Keratinocyte (primary cell): Measurements from ENCODE around the gene ALS2. TPM values are rescaled to one million over a fixed set of nuclear protein-coding genes. Genes with fewer than 3 reads are reported as not detected.

Experiments
- DNase-seq: peaks from one replicate; pipeline ENCODE4 v3.0.0-alpha.2; 2011; ENCODE audit warnings: low read depth, missing footprints, low spot score
- FAIRE-seq: peaks from 2 replicates; lab custom pipeline; 2011; peaks lifted over from hg19 to GRCh38; lab: Jason Lieb, UNC
- H2AFZ ChIP-seq: 2 replicates; pipeline ENCODE4 v1.6.0; 2012; ENCODE audit warnings: low read length, control low read depth, inconsistent platforms; ENCODE audit not compliant: control insufficient read depth
- H3K27ac ChIP-seq: 2 replicates; pipeline ENCODE4 v1.5.1; 2011; ENCODE audit warnings: low read length; ENCODE audit not compliant: control insufficient read depth, insufficient read depth
- H3K27me3 ChIP-seq: 3 replicates; pipeline ENCODE4 v1.6.0; 2011; ENCODE audit warnings: low read length; ENCODE audit not compliant: control insufficient read depth, insufficient read depth; ENCODE audit errors: extremely low read depth
- H3K36me3 ChIP-seq, 2 experiments: 2 replicates in 1 of 2; 3 replicates in 1 of 2; pipeline ENCODE4 v1.5.1; 2011; ENCODE audit warnings: low read length in 2 of 2, mild to moderate bottlenecking in 1 of 2; ENCODE audit not compliant: control insufficient read depth in 2 of 2, insufficient read depth in 2 of 2; ENCODE audit errors: extremely low read depth in 1 of 2
- H3K4me1 ChIP-seq: 3 replicates; pipeline ENCODE4 v1.5.1; 2011; ENCODE audit warnings: low read length; ENCODE audit not compliant: control insufficient read depth, insufficient read depth; ENCODE audit errors: extremely low read depth
- H3K4me2 ChIP-seq: 3 replicates; pipeline ENCODE4 v1.6.0; 2011; ENCODE audit warnings: low read depth, low read length; ENCODE audit not compliant: control insufficient read depth, insufficient read depth; ENCODE audit errors: extremely low read depth
- H3K4me3 ChIP-seq, 3 experiments: fragments of 200-600 bp in 1 of 3; sonication (generic) in 1 of 3; 2 replicates in 2 of 3; 3 replicates in 1 of 3; pipeline ENCODE4 v1.5.1; 2011 to 2016; ENCODE audit warnings: low read length in 3 of 3, mild to moderate bottlenecking in 3 of 3, control low read depth in 2 of 3, inconsistent platforms in 1 of 3, low read depth in 1 of 3, mixed read lengths in 1 of 3, mixed run types in 1 of 3, moderate library complexity in 1 of 3; ENCODE audit not compliant: control insufficient read depth in 2 of 3, insufficient read depth in 2 of 3; ENCODE audit errors: extremely low read depth in 1 of 3
- H3K79me2 ChIP-seq: 2 replicates; pipeline ENCODE4 v1.6.0; 2012; ENCODE audit warnings: low read length; ENCODE audit not compliant: control insufficient read depth, insufficient read depth
- H3K9ac ChIP-seq: 3 replicates; pipeline ENCODE4 v1.6.0; 2011; ENCODE audit warnings: low read length; ENCODE audit not compliant: control insufficient read depth, insufficient read depth; ENCODE audit errors: extremely low read depth
- H3K9me1 ChIP-seq: 3 replicates; pipeline ENCODE4 v1.6.0; 2011; ENCODE audit warnings: low read length; ENCODE audit not compliant: control insufficient read depth, insufficient read depth; ENCODE audit errors: extremely low read depth
- H3K9me3 ChIP-seq: 2 replicates; pipeline ENCODE4 v1.5.1; 2012; ENCODE audit warnings: low read depth, low read length; ENCODE audit not compliant: control insufficient read depth
- H4K20me1 ChIP-seq: 3 replicates; pipeline ENCODE4 v1.6.0; 2011; ENCODE audit warnings: low read length; ENCODE audit not compliant: control insufficient read depth, insufficient read depth; ENCODE audit errors: extremely low read depth
- CTCF ChIP-seq, 3 experiments: IDR thresholded peaks in 1 of 3; conservative IDR thresholded peaks in 1 of 3; optimal IDR thresholded peaks in 1 of 3; 2 replicates in 2 of 3; 3 replicates in 1 of 3; pipeline versions ENCODE3 to v1.5.1; 2011; ENCODE audit warnings: low read length in 3 of 3, mild to moderate bottlenecking in 3 of 3, moderate library complexity in 2 of 3, control low read depth in 1 of 3, inconsistent platforms in 1 of 3; ENCODE audit not compliant: insufficient read depth in 2 of 3; ENCODE audit errors: extremely low read depth in 1 of 3
- EZH2 ChIP-seq: IDR thresholded peaks from one replicate; pipeline ENCODE4 v1.6.1; 2012; ENCODE audit warnings: inconsistent platforms, mild to moderate bottlenecking, low read length, moderate library complexity
- dilution Hi-C: fragments of 300-500 bp; cut with MboI; formaldehyde crosslinking; loops from one replicate; pipeline ENCODE4 v1.7.0; 2020; ENCODE audit warnings: low sequenced_read_pairs; ENCODE audit not compliant: extremely low pct_ligation_motif_present
- polyA plus RNA-seq, 5 experiments: library from polyadenylated mRNA; depleted of rRNA in 3 of 5; stranded (reverse) in 3 of 5; stranded (forward) in 1 of 5; unstranded in 1 of 5; fragments of >200 nt; gene quantifications; 1 replicate in 1 of 5; 2 replicates in 3 of 5; 3 replicates in 1 of 5; pipeline versions ENCODE4 v1.2.1 to v1.2.3, GENCODE V29; 2011 to 2012; ENCODE audit warnings: missing spikeins in 2 of 5, low read depth in 1 of 5, low replicate concordance in 1 of 5

The ALS2 gene
- polyA plus RNA-seq, 1 donor (not counting 4 experiments of a cell fraction or from before 2014, with no cell fraction given): 25.8 TPM

- FAIRE-seq (no peak), DNase-seq (no peak)
- H3K4me1 ChIP-seq: no peaks in the 10 kb centered on the region
- H3K4me3 ChIP-seq: no peak overlapping the region
- peaks cover 11 to 16% of the 10 kb centered on the region in 2 experiments for H3K36me3 ChIP-seq
- H3K9ac ChIP-seq: no peak overlapping the region
- dilution Hi-C loops: no loop called here
- no peak overlapping the region for H3K4me2 ChIP-seq
- H4K20me1 ChIP-seq: no peaks in the 10 kb centered on the region
- TF ChIP-seq CTCF (optimal IDR thresholded peaks at IDR 0.05 in 1 of 3, IDR thresholded peaks at IDR 0.05 in 1 of 3, conservative IDR thresholded peaks at IDR 0.05 in 1 of 3; ENCODE audit: extremely low read depth in 1 of 3, insufficient read depth in 2 of 3, low read length in 3 of 3): no peak
- TF ChIP-seq EZH2: no peak
- H3K27ac ChIP-seq: no peak overlapping the region
- no peaks in the 10 kb centered on the region for H3K79me2 ChIP-seq
- H3K9me1 ChIP-seq: no peaks in the 10 kb centered on the region
- H2AFZ ChIP-seq: no peak overlapping the region
- no peaks in the 10 kb centered on the region for H3K9me3 ChIP-seq
- H3K27me3 ChIP-seq: no peaks in the 10 kb centered on the region
These were observed 25.9 kb downstream of the ALS2 start for GRCh38 chr2:201754717-201755415.

GRCh38 chr2:201751566-201751965 is 29.2 kb downstream of the ALS2 start:
- no peak overlapping the region for H3K9ac ChIP-seq
- dilution Hi-C loops: no loop called here
- H3K9me1 ChIP-seq: no peaks in the 10 kb centered on the region
- FAIRE-seq (no peak), DNase-seq (no peak)
- H3K4me2 ChIP-seq: no peak overlapping the region
- peaks cover 2% of the 10 kb centered on the region for H4K20me1 ChIP-seq
- no peaks in the 10 kb centered on the region for H3K79me2 ChIP-seq
- no peak overlapping the region for H3K4me3 ChIP-seq
- H3K36me3 ChIP-seq: peaks cover 16 to 17% of the 10 kb centered on the region in 2 experiments
- H3K27ac ChIP-seq: no peak overlapping the region
- TF ChIP-seq CTCF (optimal IDR thresholded peaks at IDR 0.05 in 1 of 3, IDR thresholded peaks at IDR 0.05 in 1 of 3, conservative IDR thresholded peaks at IDR 0.05 in 1 of 3; ENCODE audit: extremely low read depth in 1 of 3, insufficient read depth in 2 of 3, low read length in 3 of 3) (no peak), EZH2 (no peak)
- H3K4me1 ChIP-seq: no peaks in the 10 kb centered on the region
- no peaks in the 10 kb centered on the region for H3K9me3 ChIP-seq
- H2AFZ ChIP-seq: no peak overlapping the region
- H3K27me3 ChIP-seq: no peaks in the 10 kb centered on the region
